Right hindlimb (tissue), 1 donor: ENCODE results near the gene VWA1.
"Not testable (repeated sequence)": the region's sequence is repeated elsewhere in the genome, so short reads cannot be mapped to it uniquely, and the experiment has no call there.

Source experiments
- DNase-seq: peaks from one replicate; pipeline ENCODE4 v3.0.0-alpha.2; 2018

VWA1 gene

GRCh38 chr1:1459711-1460110, 24.2 kb downstream of the VWA1 start:
- DNase-seq = not testable (repeated sequence)

- no peak for DNase-seq
These were observed 25.1 kb downstream of the VWA1 start for GRCh38 chr1:1460540-1461130.

GRCh38 chr1:1461721-1462317, 26.3 kb downstream of the VWA1 start:
- no peak for DNase-seq

GRCh38 chr1:1462318-1462966, 27.0 kb downstream of the VWA1 start:
- DNase-seq = no peak

- no peak for DNase-seq
These were observed 27.8 kb downstream of the VWA1 start for GRCh38 chr1:1463312-1463711.

GRCh38 chr1:1468196-1468985, 32.9 kb downstream of the VWA1 start:
- DNase-seq = not testable (repeated sequence)

- DNase-seq = no peak
These were observed 35.3 kb downstream of the VWA1 start for GRCh38 chr1:1470626-1471388.

DNA sequence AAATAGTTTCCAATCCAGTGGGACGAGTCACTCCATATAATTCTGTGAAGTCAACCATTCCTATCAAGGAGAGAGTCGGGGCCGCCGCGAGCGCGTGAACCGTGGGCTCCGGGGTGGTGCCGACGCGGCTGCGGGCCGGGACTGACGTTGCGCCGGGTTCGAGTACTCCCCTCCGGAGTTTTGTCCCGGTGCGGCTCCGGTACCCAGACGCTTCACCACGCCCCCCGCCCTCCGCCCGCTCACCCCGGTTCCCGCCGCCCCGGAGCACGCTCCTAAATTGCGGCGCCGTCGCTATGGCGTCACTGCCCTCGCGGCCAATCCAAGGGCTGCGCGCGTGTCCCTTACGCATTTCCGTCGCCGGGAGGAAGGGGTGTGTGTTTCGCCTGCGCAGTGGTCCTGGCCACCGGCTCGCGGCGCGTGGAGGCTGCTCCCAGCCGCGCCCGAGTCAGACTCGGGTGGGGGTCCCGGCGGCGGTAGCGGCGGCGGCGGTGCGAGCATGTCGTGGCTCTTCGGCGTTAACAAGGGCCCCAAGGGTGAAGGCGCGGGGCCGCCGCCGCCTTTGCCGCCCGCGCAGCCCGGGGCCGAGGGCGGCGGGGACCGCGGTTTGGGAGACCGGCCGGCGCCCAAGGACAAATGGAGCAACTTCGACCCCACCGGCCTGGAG, 36.0 kb downstream of the VWA1 start, which contains the start of gene ATAD3B:
Gene ATAD3B (plus strand): TSS at position 377 of the 664 bp plus-strand sequence. CDS start 120 bp downstream, at position 497.
- peak; percentile 96 for DNase-seq

DNA sequence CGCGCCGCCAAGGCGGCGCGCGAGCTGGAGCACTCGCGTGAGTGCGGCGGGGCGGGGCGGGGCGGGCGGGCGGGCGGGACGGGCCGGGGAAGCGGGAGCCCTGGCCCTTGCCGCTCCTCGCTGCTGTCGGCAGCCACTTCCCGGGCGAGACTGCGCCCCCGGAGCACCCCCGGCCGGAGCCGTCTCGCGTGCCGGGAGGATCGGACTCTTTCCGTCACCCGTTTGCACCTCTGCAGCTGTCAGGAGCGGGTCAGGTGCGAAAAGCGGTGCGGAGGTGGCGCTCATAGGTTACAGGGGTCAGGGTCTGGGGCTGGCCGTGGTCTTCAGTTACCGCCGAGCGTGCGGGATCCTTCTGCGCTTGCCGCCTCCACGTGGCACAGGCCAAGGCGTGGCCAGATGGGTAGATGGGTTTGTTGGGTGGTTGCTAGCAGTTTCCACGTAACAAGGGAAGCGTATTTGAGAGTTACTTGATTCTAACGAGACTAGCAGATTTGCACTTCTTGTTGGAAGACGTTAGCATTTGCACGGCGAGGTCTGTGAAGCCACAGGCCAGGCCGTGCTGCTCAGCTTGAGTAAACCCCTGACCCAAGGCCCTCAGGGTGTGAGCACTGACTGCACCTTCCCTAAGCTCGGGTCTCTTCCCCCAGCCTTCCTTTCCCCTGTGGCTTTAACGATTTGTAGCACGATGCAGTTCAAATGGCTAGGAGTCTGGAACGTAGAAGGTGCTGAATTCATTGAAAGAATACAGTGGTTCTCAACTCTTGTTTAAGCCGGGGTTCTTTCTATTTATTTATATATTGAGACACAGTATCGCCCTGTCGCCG, 36.8 kb downstream of the VWA1 start:
- DNase-seq = not testable (repeated sequence)

GRCh38 chr1:1476011-1476410, 40.5 kb downstream of the VWA1 start:
- DNase-seq = not testable (repeated sequence)

DNA sequence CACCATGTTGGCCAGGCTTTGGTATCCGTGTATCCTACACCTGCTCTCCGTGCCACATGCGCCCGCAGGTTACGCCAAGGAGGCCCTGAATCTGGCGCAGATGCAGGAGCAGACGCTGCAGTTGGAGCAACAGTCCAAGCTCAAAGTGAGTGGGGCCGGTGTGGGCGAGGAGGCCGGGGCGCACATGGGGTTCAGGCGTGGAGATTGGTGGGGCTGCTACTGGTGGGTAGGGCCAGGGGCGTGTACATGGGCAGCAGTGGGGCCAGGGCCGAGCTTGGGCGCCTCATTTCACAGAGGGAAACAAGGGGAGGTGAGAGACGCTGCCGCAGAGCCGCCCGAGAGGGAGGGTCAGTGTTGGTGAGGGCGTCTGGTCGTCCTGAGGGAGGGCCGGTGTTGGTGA, 41.7 kb downstream of the VWA1 start:
- DNase-seq = no peak

DNA sequence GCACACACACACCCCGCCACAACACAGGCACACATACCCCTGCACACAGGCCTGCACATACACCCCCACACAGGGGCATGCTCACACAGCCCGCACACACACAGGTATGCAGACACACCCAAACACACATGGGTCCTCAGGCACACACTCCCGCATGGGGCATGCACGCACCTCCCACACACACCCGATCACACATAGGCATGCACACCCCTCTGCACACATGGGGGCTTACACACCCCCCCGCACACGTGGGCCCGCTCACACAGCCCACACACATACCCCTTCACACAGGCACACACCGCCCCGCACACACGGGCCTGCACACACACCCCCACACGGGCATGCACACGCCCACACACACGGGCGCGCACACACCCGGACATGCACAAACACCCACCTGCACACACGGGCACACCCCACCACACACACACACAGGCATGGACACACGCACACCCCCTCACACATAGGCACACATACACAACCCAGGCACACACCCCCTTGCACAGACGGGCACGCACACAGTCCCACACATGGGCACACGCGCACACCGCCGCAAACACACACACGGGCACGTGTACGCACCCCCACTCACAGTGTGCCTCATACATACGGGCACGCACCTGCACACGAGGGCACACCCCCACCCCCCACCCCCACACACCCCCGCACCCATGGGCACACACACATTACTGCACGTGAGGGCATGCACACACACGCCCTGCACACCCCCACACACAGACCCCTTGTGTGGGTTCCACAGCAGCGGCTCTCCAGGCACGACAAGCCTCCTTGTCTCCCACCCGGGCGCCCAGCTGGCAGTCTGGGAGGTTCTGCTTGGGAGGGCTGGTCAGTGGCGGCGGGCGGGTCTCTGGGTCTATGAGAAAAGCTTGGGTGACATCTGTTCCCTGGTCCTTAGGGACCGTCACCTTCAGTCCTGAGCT, 44.3 kb downstream of the VWA1 start:
- no peak for DNase-seq

- DNase-seq = not testable (repeated sequence)
These were observed 45.0 kb downstream of the VWA1 start for GRCh38 chr1:1480488-1480867.

- DNase-seq = not testable (repeated sequence)
These were observed 46.3 kb downstream of the VWA1 start for GRCh38 chr1:1481811-1482210.

DNA sequence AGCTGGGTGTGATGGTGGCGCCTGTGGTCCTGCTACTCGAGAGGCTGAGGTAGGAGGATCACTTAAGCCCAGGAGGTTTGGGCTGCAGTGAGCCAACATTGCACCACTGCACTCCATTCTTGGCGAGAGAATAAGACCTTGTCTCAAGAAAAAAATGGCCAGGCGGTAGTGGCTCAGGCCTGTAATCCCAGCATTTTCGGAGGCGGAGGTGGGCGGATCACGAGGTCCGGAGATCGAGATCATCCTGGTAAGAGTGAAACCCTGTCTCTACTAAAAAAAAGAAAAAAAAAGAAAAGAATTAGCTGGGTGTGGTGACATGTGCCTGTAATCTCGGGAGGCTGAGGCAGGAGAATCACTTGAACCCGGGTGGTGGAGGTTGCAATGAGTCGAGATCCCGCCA, 47.4 kb downstream of the VWA1 start:
- no peak for DNase-seq

GRCh38 chr1:1483714-1484113, 48.2 kb downstream of the VWA1 start:
- DNase-seq = no peak

DNA sequence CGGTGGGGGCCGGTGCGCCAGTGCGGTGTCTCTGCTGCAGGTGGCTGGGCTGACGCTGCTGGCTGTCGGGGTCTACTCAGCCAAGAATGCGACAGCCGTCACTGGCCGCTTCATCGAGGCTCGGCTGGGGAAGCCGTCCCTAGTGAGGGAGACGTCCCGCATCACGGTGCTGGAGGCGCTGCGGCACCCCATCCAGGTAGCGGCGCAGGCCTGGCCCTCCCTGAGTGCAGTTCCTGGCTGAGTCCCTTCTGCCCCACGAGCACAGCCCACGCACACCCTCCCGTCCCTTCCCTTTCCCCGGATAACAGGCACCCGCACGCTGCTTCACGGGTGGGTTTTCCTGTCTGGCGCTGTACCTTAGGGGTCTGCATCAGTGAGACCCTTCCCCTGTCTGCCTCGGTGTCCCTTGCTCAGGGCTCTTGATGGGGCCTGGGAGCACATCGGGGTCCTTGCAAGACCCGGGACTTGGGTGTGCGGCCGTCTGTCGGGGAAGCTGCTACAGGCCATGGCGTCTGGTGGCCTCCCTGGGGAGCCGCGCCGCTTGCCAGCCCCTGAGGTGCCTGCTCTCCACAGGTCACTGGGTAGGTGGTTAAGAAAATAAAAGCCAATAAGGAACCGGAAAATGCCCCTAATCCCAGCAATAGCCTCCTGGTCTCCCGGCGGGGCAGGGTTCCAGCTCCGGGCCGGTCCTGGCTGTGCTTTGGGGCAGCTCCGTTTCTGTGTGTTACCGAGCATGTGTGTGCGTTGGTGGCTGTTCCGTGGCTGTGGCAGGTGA, 49.7 kb downstream of the VWA1 start:
- DNase-seq = not testable (repeated sequence)

GRCh38 chr1:1485755-1486317, 50.3 kb downstream of the VWA1 start:
- not testable (repeated sequence) for DNase-seq

DNA sequence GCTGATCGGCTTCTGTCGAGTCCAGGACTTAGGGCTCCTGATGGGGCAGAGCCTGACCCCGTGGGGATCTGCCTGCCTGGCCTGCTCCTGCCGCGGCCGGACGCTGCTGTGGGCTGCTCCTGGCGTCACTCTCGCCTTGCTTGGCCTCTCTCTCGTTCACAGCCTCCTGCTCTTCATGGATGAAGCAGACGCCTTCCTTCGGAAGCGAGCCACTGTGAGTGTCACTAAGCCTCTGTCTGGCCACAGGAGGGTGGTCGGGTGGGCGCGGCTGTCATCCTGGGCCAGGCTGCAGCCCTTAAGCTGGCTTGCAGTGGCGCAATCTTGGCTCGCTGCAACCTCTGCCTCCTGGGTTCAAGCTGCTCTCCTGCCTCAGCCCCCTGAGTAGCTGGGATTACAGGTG, 52.2 kb downstream of the VWA1 start:
- DNase-seq = no peak
